ENCODE measurements around the gene ZNF541.

DNA sequence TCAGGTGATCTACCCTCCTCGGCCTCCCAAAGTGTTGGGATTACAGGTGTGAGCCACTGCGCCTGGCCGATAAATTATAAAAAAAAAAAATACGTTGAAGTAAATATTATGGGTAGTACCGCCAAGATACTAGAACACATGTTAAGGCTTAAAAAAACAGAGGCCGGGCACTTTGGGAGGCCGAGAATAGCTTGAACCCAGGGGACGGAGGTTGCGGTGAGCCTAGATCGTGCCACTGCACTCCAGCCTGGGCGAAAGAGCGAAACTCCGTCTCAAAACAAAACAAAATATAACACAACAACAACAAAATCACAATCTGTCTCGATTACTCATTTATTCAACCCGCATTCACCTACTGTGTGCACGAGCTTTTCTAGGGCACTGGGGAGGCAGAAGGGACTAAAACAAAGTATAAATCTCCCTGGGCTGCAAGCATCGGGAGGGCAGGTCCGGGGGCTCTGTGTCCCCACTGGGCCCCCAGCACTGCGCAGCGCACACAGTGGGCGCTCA, 34.7 kb upstream of the ZNF541 start:
- no peak for TF ChIP-seq POLR2A (IDR thresholded peaks at IDR 0.05)
- TF ChIP-seq CTCF (IDR thresholded peaks at IDR 0.05) = no peak
- TF ChIP-seq POLR2AphosphoS5 (IDR thresholded peaks at IDR 0.05) = no peak
- TF ChIP-seq EP300 (IDR thresholded peaks at IDR 0.05) = no peak

Data from upper lobe of left lung (tissue), 4 donors.